Mammary epithelial cell (primary cell): ENCODE data around the gene PANX3.

Experiments
- CTCF ChIP-seq, 2 donors: IDR thresholded peaks in 1 of 2; conservative IDR thresholded peaks in 1 of 2; 2 replicates each; pipeline ENCODE4 v1.5.1; 2011 to 2012; ENCODE audit warnings: inconsistent platforms in 2 of 2, low read length in 2 of 2, mild to moderate bottlenecking in 2 of 2, control low read depth in 1 of 2, low read depth in 1 of 2; ENCODE audit not compliant: insufficient read depth in 1 of 2; ENCODE audit errors: extremely low read depth in 1 of 2
- EZH2 ChIP-seq: IDR thresholded peaks from 2 replicates; pipeline ENCODE4 v1.6.1; 2012; ENCODE audit warnings: low read length, inconsistent platforms, borderline replicate concordance

DNA sequence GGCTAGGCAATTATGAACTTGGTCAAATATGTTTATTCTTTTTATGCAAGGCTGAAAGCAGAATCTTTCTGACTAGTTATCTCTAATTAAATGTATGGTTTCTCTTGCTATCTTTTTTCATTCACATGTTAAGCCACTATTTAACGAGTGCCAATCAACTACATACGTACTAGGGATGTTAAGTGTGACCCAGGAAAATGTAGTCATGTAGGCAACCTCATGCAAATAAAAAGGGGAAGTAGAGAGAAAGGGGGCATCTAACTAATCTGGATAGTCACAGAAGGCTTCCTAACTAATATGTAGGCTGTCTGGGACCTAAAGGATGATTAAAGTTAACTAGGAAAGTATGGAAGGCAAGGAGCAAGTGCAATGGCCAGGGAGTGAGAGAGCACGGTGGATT, 34.9 kb downstream of the PANX3 start:
- TF ChIP-seq CTCF (conservative IDR thresholded peaks at IDR 0.05 in 1 of 2, IDR thresholded peaks at IDR 0.05 in 1 of 2; ENCODE audit: extremely low read depth in 1 of 2, insufficient read depth in 1 of 2, low read depth in 1 of 2, low read length in 2 of 2): no peak
- TF ChIP-seq EZH2: no peak
